WTC11 (cell line): Measurements from ENCODE around the gene CUL2. TPM values are rescaled to one million over a fixed set of nuclear protein-coding genes. Genes with fewer than 3 reads are reported as not detected.

Source experiments
- ATAC-seq: fragments of 200-7000 bp; cut with Tn5 transposase; 2 replicates; pipeline ENCODE4 v1.10.0; 2021; ENCODE audit warnings: mild to moderate bottlenecking, moderate library complexity
- CTCF ChIA-PET: fragments of 300-600 bp; sonication (Branson Sonifier 250); formaldehyde crosslinking; loops from one replicate; lab custom pipeline; 2021; ENCODE audit warnings: antibody characterized with exemption; lab: Charles Lee
- POLR2A ChIA-PET: fragments of 350-600 bp; sonication (Branson Sonifier 250); formaldehyde crosslinking; loops from one replicate; lab custom pipeline; 2021; ENCODE audit warnings: antibody characterized with exemption; lab: Charles Lee
- DNase-seq: peaks from one replicate; pipeline ENCODE4 v3.0.0; 2021; ENCODE audit warnings: low spot score
- H3K27ac Mint-ChIP-seq: 2 replicates; pipeline ENCODE4 v1.8.0; 2021; ENCODE audit warnings: mixed read lengths
- H3K27me3 Mint-ChIP-seq: 2 replicates; pipeline ENCODE4 v1.8.0; 2021; ENCODE audit warnings: low read depth, mild to moderate bottlenecking, moderate library complexity, mixed read lengths
- H3K36me3 Mint-ChIP-seq: 2 replicates; pipeline ENCODE4 v1.8.0; 2021; ENCODE audit warnings: mixed read lengths
- H3K4me1 Mint-ChIP-seq: 2 replicates; pipeline ENCODE4 v1.8.0; 2022; ENCODE audit warnings: mixed read lengths
- H3K4me3 Mint-ChIP-seq: 2 replicates; pipeline ENCODE4 v1.8.0; 2021; ENCODE audit warnings: mild to moderate bottlenecking, moderate library complexity, mixed read lengths
- H3K9me3 Mint-ChIP-seq: 2 replicates; pipeline ENCODE4 v1.8.0; 2021; ENCODE audit warnings: mixed read lengths
- AFF4 ChIP-seq: sonication (generic); formaldehyde crosslinking; IDR thresholded peaks from 2 replicates; pipeline ENCODE4 v1.8.1; 2023; ENCODE audit warnings: mild to moderate bottlenecking, missing genetic modification reagents, borderline replicate concordance
- ARID4B ChIP-seq: sonication (generic); formaldehyde crosslinking; IDR thresholded peaks from 2 replicates; pipeline ENCODE4 v1.8.0; 2023; ENCODE audit warnings: missing genetic modification reagents, mild to moderate bottlenecking, borderline replicate concordance
- ATF2 ChIP-seq: sonication (generic); formaldehyde crosslinking; IDR thresholded peaks from 2 replicates; pipeline ENCODE4 v1.8.1; 2022; ENCODE audit warnings: low read depth, missing genetic modification reagents, borderline replicate concordance
- ATF3 ChIP-seq: sonication (generic); formaldehyde crosslinking; conservative IDR thresholded peaks from 2 replicates; pipeline ENCODE4 v1.8.1; 2022; ENCODE audit warnings: mild to moderate bottlenecking, missing genetic modification reagents
- ETV6 ChIP-seq: sonication (generic); formaldehyde crosslinking; IDR thresholded peaks from 2 replicates; pipeline ENCODE4 v1.8.1; 2022; ENCODE audit warnings: mild to moderate bottlenecking, missing genetic modification reagents
- FOXK1 ChIP-seq: sonication (generic); formaldehyde crosslinking; IDR thresholded peaks from 2 replicates; pipeline ENCODE4 v1.8.0; 2022; ENCODE audit warnings: mild to moderate bottlenecking, moderate library complexity, missing genetic modification reagents
- HMGA2 ChIP-seq: fragments of 250-450 bp; sonication (Bioruptor Pico); IDR thresholded peaks from 2 replicates; pipeline ENCODE4 v1.4.0; 2021; ENCODE audit warnings: mild to moderate bottlenecking, moderate library complexity
- JUN ChIP-seq: sonication (generic); formaldehyde crosslinking; IDR thresholded peaks from 2 replicates; pipeline ENCODE4 v1.8.0; 2023; ENCODE audit warnings: mild to moderate bottlenecking, missing genetic modification reagents
- MXD4 ChIP-seq: fragments of 250-450 bp; sonication (Bioruptor Pico); IDR thresholded peaks from 2 replicates; pipeline ENCODE4 v1.8.0; 2021; ENCODE audit warnings: mild to moderate bottlenecking, moderate library complexity, borderline replicate concordance
- NFE2L1 ChIP-seq: sonication (generic); formaldehyde crosslinking; IDR thresholded peaks from 2 replicates; pipeline ENCODE4 v1.8.1; 2023; ENCODE audit warnings: missing genetic modification reagents
- PRRX2 ChIP-seq: fragments of 250-450 bp; sonication (Bioruptor Pico); IDR thresholded peaks from 2 replicates; pipeline ENCODE4 v1.8.0; 2021; ENCODE audit warnings: mild to moderate bottlenecking
- RORB ChIP-seq: fragments of 250-450 bp; sonication (Bioruptor Pico); IDR thresholded peaks from 2 replicates; pipeline ENCODE4 v1.9.0; 2021; ENCODE audit warnings: mild to moderate bottlenecking
- SMAD4 ChIP-seq: sonication (generic); formaldehyde crosslinking; IDR thresholded peaks from 2 replicates; pipeline ENCODE4 v1.8.0; 2022; ENCODE audit warnings: mild to moderate bottlenecking, missing genetic modification reagents
- TP53 ChIP-seq: sonication (generic); formaldehyde crosslinking; IDR thresholded peaks from 2 replicates; pipeline ENCODE4 v1.8.1; 2023; ENCODE audit warnings: mild to moderate bottlenecking, missing genetic modification reagents
- ZNF396 ChIP-seq: fragments of 250-450 bp; sonication (Bioruptor Pico); IDR thresholded peaks from 2 replicates; pipeline ENCODE4 v1.8.0; 2021; ENCODE audit warnings: mild to moderate bottlenecking, moderate library complexity, borderline replicate concordance
- ZNF423 ChIP-seq: fragments of 250-450 bp; sonication (Bioruptor Pico); IDR thresholded peaks from 2 replicates; pipeline ENCODE4 v2.1.2; 2022; ENCODE audit warnings: mild to moderate bottlenecking, moderate library complexity
- ZNF425 ChIP-seq: fragments of 250-450 bp; sonication (Bioruptor Pico); conservative IDR thresholded peaks from 2 replicates; pipeline ENCODE4 v1.9.0; 2021; ENCODE audit warnings: mild to moderate bottlenecking
- total RNA-seq: library from RNA; stranded (reverse); gene quantifications from 3 replicates; pipeline ENCODE4 v1.2.3, GENCODE V29; 2021
- TF ChIP-seq, protein P1 (sequence below): sonication (generic); formaldehyde crosslinking; IDR thresholded peaks from 2 replicates; pipeline ENCODE4 v1.8.0; 2022; ENCODE audit warnings: mild to moderate bottlenecking, missing genetic modification reagents
- TF ChIP-seq, protein P2 (sequence below): sonication (generic); formaldehyde crosslinking; IDR thresholded peaks from 2 replicates; pipeline ENCODE4 v1.8.0; 2023; ENCODE audit warnings: missing genetic modification reagents
- TF ChIP-seq, protein P3 (sequence below): sonication (generic); formaldehyde crosslinking; IDR thresholded peaks from 2 replicates; pipeline ENCODE4 v1.8.0; 2023; ENCODE audit warnings: mild to moderate bottlenecking, missing genetic modification reagents

Gene CUL2
- total RNA-seq, 1 experiment from 2014 or later: 38.3 TPM

- TF ChIP-seq, protein P1, sequence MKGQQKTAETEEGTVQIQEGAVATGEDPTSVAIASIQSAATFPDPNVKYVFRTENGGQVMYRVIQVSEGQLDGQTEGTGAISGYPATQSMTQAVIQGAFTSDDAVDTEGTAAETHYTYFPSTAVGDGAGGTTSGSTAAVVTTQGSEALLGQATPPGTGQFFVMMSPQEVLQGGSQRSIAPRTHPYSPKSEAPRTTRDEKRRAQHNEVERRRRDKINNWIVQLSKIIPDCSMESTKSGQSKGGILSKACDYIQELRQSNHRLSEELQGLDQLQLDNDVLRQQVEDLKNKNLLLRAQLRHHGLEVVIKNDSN: no peak
- TF ChIP-seq JUN (CRISPR knock-in tag) (no peak), RORB (no peak), ZNF396 (CRISPR knock-in tag) (no peak)
- TF ChIP-seq, protein P2, sequence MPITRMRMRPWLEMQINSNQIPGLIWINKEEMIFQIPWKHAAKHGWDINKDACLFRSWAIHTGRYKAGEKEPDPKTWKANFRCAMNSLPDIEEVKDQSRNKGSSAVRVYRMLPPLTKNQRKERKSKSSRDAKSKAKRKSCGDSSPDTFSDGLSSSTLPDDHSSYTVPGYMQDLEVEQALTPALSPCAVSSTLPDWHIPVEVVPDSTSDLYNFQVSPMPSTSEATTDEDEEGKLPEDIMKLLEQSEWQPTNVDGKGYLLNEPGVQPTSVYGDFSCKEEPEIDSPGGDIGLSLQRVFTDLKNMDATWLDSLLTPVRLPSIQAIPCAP (CRISPR knock-in tag): no peak
Observed at GRCh38 chr10:35136263-35136815, 46.2 kb upstream of the CUL2 start (continued).

GRCh38 chr10:35135861-35136260 lies 45.7 kb upstream of the CUL2 start:
- Mint-ChIP-seq H3K9me3 (no peaks in the 10 kb centered on the region), H3K27me3 (no peaks in the 10 kb centered on the region), H3K4me1 (peaks cover 5% of the 10 kb centered on the region), H3K27ac (no peak overlapping the region), H3K4me3 (no peak overlapping the region), H3K36me3 (no peaks in the 10 kb centered on the region)
- DNase-seq (no peak), ATAC-seq (no peak)
- ChIA-PET CTCF (interaction anchor here (0.6 to 1.4 kb wide), 2 partner anchors 9 to 70 kb away, joined by 3 to 6 read pairs; partner anchors contain the start of gene CREM), POLR2A (interaction anchor here (0.6 kb wide), 1 partner anchor 29 kb away, joined by 3 read pairs; no protein-coding TSS in a partner anchor)
- no peak for TF ChIP-seq SMAD4
- TF ChIP-seq ARID4B (CRISPR knock-in tag): no peak
- no peak for TF ChIP-seq FOXK1 (CRISPR knock-in tag)
- TF ChIP-seq ATF3 (CRISPR knock-in tag): no peak
- no peak for TF ChIP-seq ZNF396 (CRISPR knock-in tag)
- TF ChIP-seq ETV6 (CRISPR knock-in tag): no peak
- TF ChIP-seq, protein P3, sequence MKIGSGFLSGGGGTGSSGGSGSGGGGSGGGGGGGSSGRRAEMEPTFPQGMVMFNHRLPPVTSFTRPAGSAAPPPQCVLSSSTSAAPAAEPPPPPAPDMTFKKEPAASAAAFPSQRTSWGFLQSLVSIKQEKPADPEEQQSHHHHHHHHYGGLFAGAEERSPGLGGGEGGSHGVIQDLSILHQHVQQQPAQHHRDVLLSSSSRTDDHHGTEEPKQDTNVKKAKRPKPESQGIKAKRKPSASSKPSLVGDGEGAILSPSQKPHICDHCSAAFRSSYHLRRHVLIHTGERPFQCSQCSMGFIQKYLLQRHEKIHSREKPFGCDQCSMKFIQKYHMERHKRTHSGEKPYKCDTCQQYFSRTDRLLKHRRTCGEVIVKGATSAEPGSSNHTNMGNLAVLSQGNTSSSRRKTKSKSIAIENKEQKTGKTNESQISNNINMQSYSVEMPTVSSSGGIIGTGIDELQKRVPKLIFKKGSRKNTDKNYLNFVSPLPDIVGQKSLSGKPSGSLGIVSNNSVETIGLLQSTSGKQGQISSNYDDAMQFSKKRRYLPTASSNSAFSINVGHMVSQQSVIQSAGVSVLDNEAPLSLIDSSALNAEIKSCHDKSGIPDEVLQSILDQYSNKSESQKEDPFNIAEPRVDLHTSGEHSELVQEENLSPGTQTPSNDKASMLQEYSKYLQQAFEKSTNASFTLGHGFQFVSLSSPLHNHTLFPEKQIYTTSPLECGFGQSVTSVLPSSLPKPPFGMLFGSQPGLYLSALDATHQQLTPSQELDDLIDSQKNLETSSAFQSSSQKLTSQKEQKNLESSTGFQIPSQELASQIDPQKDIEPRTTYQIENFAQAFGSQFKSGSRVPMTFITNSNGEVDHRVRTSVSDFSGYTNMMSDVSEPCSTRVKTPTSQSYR (CRISPR knock-in tag): no peak
- no peak for TF ChIP-seq MXD4 (CRISPR knock-in tag)
- no peak for TF ChIP-seq HMGA2 (CRISPR knock-in tag)
- no peak for TF ChIP-seq TP53 (CRISPR knock-in tag)
- no peak for TF ChIP-seq AFF4
- no peak for TF ChIP-seq PRRX2 (CRISPR knock-in tag)
- TF ChIP-seq ZNF423 (CRISPR knock-in tag): no peak
- TF ChIP-seq ZNF425 (CRISPR knock-in tag): no peak
- TF ChIP-seq ATF2: no peak
- no peak for TF ChIP-seq NFE2L1 (CRISPR knock-in tag)
